ENCODE data around the gene ANKRD65. TPM values are rescaled to one million over a fixed set of nuclear protein-coding genes. Genes with fewer than 3 reads are reported as not detected.
A peak's percentile ranks its signal among the peaks of the same experiment; 100 is the strongest.

The ANKRD65 gene
- total RNA-seq, 1 donor from 2014 or later = 0.07 TPM

- no peak for DNase-seq (ENCODE audit: low read depth, low spot score)
Observed at GRCh38 chr1:1442069-1442770, 21.1 kb upstream of the ANKRD65 start.

GRCh38 chr1:1441002-1441888 is 20.2 kb upstream of the ANKRD65 start:
- DNase-seq (ENCODE audit: low read depth, low spot score) = no peak

GRCh38 chr1:1440262-1441001 is 19.4 kb upstream of the ANKRD65 start:
- DNase-seq (ENCODE audit: low read depth, low spot score) = no peak

GRCh38 chr1:1439546-1440261 is 18.6 kb upstream of the ANKRD65 start:
- DNase-seq (ENCODE audit: low read depth, low spot score) = no peak

- no peak for DNase-seq (ENCODE audit: low read depth, low spot score)
Observed at GRCh38 chr1:1438531-1439381, 17.7 kb upstream of the ANKRD65 start.

GRCh38 chr1:1437904-1438376 is 16.9 kb upstream of the ANKRD65 start:
- DNase-seq (ENCODE audit: low read depth, low spot score) = no peak

GRCh38 chr1:1437033-1437903 is 16.2 kb upstream of the ANKRD65 start:
- no peak for DNase-seq (ENCODE audit: low read depth, low spot score)

- no peak for DNase-seq (ENCODE audit: low read depth, low spot score)
Observed at GRCh38 chr1:1436630-1437032, 15.6 kb upstream of the ANKRD65 start.

GRCh38 chr1:1435911-1436629 is 15.0 kb upstream of the ANKRD65 start:
- DNase-seq (ENCODE audit: low read depth, low spot score) = no peak

GRCh38 chr1:1435106-1435903 is 14.2 kb upstream of the ANKRD65 start, which contains the start of gene VWA1:
Gene VWA1 (plus strand): TSS chr1:1435690. CDS start chr1:1435749, 59 bp downstream.
- no peak for DNase-seq (ENCODE audit: low read depth, low spot score)

GRCh38 chr1:1434824-1435105 is 13.7 kb upstream of the ANKRD65 start:
- no peak for DNase-seq (ENCODE audit: low read depth, low spot score)

- no peak for DNase-seq (ENCODE audit: low read depth, low spot score)
Observed at GRCh38 chr1:1434131-1434823, 13.2 kb upstream of the ANKRD65 start.

GRCh38 chr1:1433804-1434130 is 12.7 kb upstream of the ANKRD65 start:
- peak; percentile 30 for DNase-seq (ENCODE audit: low read depth, low spot score)

- no peak for DNase-seq (ENCODE audit: low read depth, low spot score)
Observed at GRCh38 chr1:1432951-1433803, 12.1 kb upstream of the ANKRD65 start.

GRCh38 chr1:1432274-1432950 is 11.3 kb upstream of the ANKRD65 start:
- DNase-seq (ENCODE audit: low read depth, low spot score) = no peak

GRCh38 chr1:1431845-1432273 is 10.8 kb upstream of the ANKRD65 start:
- no peak for DNase-seq (ENCODE audit: low read depth, low spot score)
